Upper lobe of right lung (tissue), 1 donor: ENCODE data around the gene IL13. TPM values are rescaled to one million over a fixed set of nuclear protein-coding genes. Genes with fewer than 3 reads are reported as not detected.
"Not testable (repeated sequence)": the region's sequence is repeated elsewhere in the genome, so short reads cannot be mapped to it uniquely, and the experiment has no call there.

Experiments
- ATAC-seq: fragments of 200-7000 bp; cut with Tn5 transposase; one replicate; pipeline ENCODE4 v1.9.1; 2020; ENCODE audit warnings: mild to moderate bottlenecking, moderate library complexity
- DNase-seq: peaks from one replicate; pipeline ENCODE4 v3.0.0-alpha.2; 2020
- H3K27ac ChIP-seq: fragments of 200-600 bp; one replicate; pipeline ENCODE4 v1.8.0; 2022
- H3K27me3 ChIP-seq: fragments of 200-600 bp; one replicate; pipeline ENCODE4 v1.8.0; 2022; ENCODE audit warnings: mild to moderate bottlenecking
- H3K36me3 ChIP-seq: fragments of 200-600 bp; one replicate; pipeline ENCODE4 v1.8.0; 2022
- H3K4me1 ChIP-seq: fragments of 200-600 bp; one replicate; pipeline ENCODE4 v1.8.0; 2022
- H3K4me3 ChIP-seq: fragments of 200-600 bp; one replicate; pipeline ENCODE4 v1.8.0; 2022; ENCODE audit warnings: mild to moderate bottlenecking
- H3K9me3 ChIP-seq: fragments of 200-600 bp; one replicate; pipeline ENCODE4 v1.8.0; 2022
- intact Hi-C: fragments of 100-400 bp; cut with DNase I; formaldehyde crosslinking; loops from one replicate; pipeline ENCODE4 v1.11.0; 2022
- total RNA-seq: library from RNA; stranded (reverse); fragmentation: NEBNext Ultra II Directional; extraction: Animal tissue kit (Norgen Biotek cat#: 25700); gene quantifications from one replicate; pipeline ENCODE4 v1.2.1, GENCODE V29; 2021
- TF ChIP-seq, protein P1 (sequence below): fragments of 200-600 bp; IDR thresholded peaks from one replicate; pipeline ENCODE4 v1.8.0; 2022; ENCODE audit warnings: antibody characterized with exemption
- donor health status: DM: no; HTN: yes; CAD: no; lungs with severe emphysema.

The IL13 gene
- total RNA-seq, 1 donor from 2014 or later = not detected

GRCh38 chr5:132690156-132690555, 32.2 kb downstream of the IL13 start:
- no peak for DNase-seq
- H3K36me3 ChIP-seq = no peaks in the 10 kb centered on the region
- no peak overlapping the region for H3K4me3 ChIP-seq
- TF ChIP-seq, protein P1, sequence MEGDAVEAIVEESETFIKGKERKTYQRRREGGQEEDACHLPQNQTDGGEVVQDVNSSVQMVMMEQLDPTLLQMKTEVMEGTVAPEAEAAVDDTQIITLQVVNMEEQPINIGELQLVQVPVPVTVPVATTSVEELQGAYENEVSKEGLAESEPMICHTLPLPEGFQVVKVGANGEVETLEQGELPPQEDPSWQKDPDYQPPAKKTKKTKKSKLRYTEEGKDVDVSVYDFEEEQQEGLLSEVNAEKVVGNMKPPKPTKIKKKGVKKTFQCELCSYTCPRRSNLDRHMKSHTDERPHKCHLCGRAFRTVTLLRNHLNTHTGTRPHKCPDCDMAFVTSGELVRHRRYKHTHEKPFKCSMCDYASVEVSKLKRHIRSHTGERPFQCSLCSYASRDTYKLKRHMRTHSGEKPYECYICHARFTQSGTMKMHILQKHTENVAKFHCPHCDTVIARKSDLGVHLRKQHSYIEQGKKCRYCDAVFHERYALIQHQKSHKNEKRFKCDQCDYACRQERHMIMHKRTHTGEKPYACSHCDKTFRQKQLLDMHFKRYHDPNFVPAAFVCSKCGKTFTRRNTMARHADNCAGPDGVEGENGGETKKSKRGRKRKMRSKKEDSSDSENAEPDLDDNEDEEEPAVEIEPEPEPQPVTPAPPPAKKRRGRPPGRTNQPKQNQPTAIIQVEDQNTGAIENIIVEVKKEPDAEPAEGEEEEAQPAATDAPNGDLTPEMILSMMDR = no peak
- no peak for ATAC-seq
- H3K27me3 ChIP-seq = no peaks in the 10 kb centered on the region
- H3K9me3 ChIP-seq = no peaks in the 10 kb centered on the region
- intact Hi-C loops = no loop called here
- H3K27ac ChIP-seq = no peak overlapping the region
- no peaks in the 10 kb centered on the region for H3K4me1 ChIP-seq

DNA sequence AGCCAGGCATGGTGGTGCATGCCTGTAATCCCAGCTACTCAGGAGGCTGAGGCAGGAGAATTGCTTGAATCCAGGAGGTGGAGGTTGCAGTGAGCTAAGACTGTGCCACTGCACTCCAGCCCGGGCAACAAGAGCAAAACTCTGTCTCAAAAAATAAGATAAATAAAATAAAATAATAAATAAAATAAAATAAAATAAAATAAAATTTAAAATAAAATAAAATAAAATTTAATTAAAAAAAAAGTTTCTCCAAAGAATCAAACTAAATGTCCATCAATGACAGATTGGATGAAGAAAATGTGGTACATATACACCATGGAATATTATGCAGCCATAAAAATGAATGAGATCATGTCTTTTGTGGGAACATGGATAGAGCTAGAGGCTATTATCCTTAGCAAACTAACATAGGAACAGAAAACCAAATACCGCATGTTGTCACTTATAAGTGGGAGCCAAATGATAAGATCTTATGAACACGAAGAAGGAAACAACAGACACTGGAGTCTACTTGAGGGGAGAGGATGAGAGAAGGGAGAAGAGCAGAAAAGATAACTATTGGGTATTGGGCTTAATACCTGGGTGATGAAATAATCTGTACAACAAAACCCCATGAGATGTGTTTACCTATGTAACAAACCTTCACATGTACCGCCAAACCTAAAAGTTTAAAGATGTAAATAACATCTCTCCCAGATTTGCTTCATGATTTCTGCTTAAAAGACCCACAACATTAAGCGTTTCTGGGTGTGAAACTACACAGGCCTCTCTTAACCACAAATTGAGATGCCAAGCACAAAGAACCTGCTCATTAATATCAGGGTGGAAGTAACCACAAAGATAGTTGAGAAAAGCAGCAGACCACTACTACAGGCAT, 34.0 kb downstream of the IL13 start:
- H3K27ac ChIP-seq, H3K4me3 ChIP-seq, H3K36me3 ChIP-seq, intact Hi-C loops, DNase-seq, H3K9me3 ChIP-seq, H3K4me1 ChIP-seq, H3K27me3 ChIP-seq, ATAC-seq: not testable (repeated sequence)

- no peak for DNase-seq
- peaks cover 6% of the 10 kb centered on the region for H3K36me3 ChIP-seq
- no peak for ATAC-seq
- intact Hi-C loops = no loop called here
- no peak overlapping the region for H3K27ac ChIP-seq
- TF ChIP-seq, protein P1 = no peak
- no peak overlapping the region for H3K4me3 ChIP-seq
- H3K4me1 ChIP-seq = no peaks in the 10 kb centered on the region
- no peaks in the 10 kb centered on the region for H3K9me3 ChIP-seq
- H3K27me3 ChIP-seq = no peaks in the 10 kb centered on the region
Observed at GRCh38 chr5:132692632-132692967, 34.6 kb downstream of the IL13 start.

DNA sequence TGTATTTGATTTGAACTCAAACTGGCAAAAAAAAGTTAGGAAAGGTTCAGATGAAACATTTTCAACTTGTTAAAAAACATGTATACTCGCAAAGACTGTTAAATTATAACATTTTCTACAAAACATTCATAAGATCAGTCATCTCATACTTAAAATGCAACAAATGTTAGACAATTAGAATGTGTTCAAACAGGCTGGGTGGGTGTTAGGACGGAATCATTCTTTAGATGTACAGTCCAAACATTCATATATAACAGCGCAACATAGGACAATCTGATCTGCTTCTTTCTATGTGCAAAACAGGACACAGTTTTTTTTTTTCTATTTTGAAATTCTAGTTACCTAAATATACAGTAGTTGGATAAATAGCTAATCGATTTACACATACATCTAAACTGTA, 38.0 kb downstream of the IL13 start:
- Histone ChIP-seq H3K4me1 (no peaks in the 10 kb centered on the region), H3K9me3 (no peaks in the 10 kb centered on the region), H3K27ac (no peak overlapping the region), H3K27me3 (no peaks in the 10 kb centered on the region), H3K4me3 (no peak overlapping the region), H3K36me3 (peaks cover 34% of the 10 kb centered on the region)
- DNase-seq (no peak), ATAC-seq (no peak)
- TF ChIP-seq, protein P1 = no peak
- intact Hi-C loops = no loop called here

GRCh38 chr5:132704875-132705274, 46.9 kb downstream of the IL13 start:
- ATAC-seq = no peak
- intact Hi-C loops = no loop called here
- TF ChIP-seq, protein P1 = no peak

GRCh38 chr5:132708645-132709044, 50.7 kb downstream of the IL13 start:
- H3K27ac ChIP-seq = no peak overlapping the region
- H3K9me3 ChIP-seq = no peaks in the 10 kb centered on the region
- no peak overlapping the region for H3K4me3 ChIP-seq
- TF ChIP-seq, protein P1 = no peak
- no peaks in the 10 kb centered on the region for H3K36me3 ChIP-seq
- no peaks in the 10 kb centered on the region for H3K27me3 ChIP-seq
- no peak for ATAC-seq
- intact Hi-C loops = no loop called here
- no peak for DNase-seq
- H3K4me1 ChIP-seq = no peaks in the 10 kb centered on the region

More at GRCh38 chr5:132704875-132705274, 46.9 kb downstream of the IL13 start:
- Histone ChIP-seq H3K36me3 (peaks cover 25% of the 10 kb centered on the region), H3K4me1 (no peaks in the 10 kb centered on the region), H3K4me3 (no peak overlapping the region), H3K9me3 (no peaks in the 10 kb centered on the region), H3K27me3 (no peaks in the 10 kb centered on the region), H3K27ac (no peak overlapping the region)
- DNase-seq = no peak

Other genes starting within 250 kb of the IL13 start
- gene IRF1, start 167.4 kb upstream of the IL13 start, total RNA-seq = 59.5 TPM
- gene IL5, start 114.7 kb upstream of the IL13 start, total RNA-seq = not detected
- gene RAD50, start 101.2 kb upstream of the IL13 start, total RNA-seq = 32.8 TPM
- gene IL4, start 15.8 kb downstream of the IL13 start, total RNA-seq = not detected
- gene KIF3A, start 79.4 kb downstream of the IL13 start, total RNA-seq = 10.5 TPM
- gene CCNI2, start 89.3 kb downstream of the IL13 start, total RNA-seq = 0.55 TPM
- 42.6 TPM for gene SEPTIN8, start 119.1 kb downstream of the IL13 start, total RNA-seq
- gene SOWAHA, start 155.1 kb downstream of the IL13 start, total RNA-seq = not detected
- gene SHROOM1, start 172.5 kb downstream of the IL13 start, total RNA-seq = 24.2 TPM
- 0.46 TPM for gene GDF9, start 208.3 kb downstream of the IL13 start, total RNA-seq
- gene UQCRQ, start 208.5 kb downstream of the IL13 start, total RNA-seq = 256 TPM
- gene LEAP2, start 215.5 kb downstream of the IL13 start, total RNA-seq = 0.69 TPM